GM21737 (cell line): ENCODE results near the gene VPS8.
A peak's percentile ranks its signal among the peaks of the same experiment; 100 is the strongest.

Experiments used
- ATAC-seq: cut with Tn5 transposase; IDR thresholded peaks from one replicate; pipeline ENCODE4 v1.9.1; 2021; ENCODE audit warnings: mild to moderate bottlenecking, moderate library complexity; ENCODE audit not compliant: unreplicated experiment

The VPS8 gene

DNA sequence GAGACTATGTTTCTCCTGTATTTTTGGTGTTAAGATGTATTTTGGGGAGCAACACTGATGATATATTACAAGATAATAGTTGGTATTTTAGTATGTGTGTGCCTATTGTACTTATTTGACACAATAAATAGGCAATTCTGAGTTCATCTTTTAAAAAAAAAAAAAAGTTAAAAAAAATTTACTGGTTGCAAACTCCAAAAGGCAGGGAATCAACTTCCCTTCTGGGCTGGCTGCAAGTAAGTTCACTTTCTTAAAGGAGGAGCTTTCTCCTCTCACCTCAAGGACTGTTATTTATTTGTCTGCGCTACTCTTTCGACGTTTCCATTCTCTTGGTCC lies 335 bp upstream of the VPS8 start:
- no peak for ATAC-seq

DNA sequence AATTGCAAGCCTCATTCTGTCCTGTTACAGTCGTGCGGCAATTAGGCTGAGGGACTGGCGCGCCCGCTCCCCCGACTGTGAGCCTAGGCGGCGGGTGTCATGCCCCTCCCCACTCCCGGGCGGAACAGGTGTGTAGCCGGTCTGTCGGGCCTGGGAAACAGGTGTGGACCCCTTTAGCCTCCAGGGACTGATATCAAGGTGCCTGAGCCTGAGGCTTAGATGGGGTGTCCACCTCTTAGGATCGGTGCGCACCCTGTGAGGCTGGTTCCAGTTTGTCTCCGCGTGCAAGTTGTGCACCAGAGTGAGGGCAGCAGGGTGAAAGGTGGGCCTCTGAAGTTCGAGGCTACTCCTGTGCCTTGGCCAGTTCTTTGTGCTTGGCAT lies 686 bp downstream of the VPS8 start:
- ATAC-seq: peak; percentile 37

DNA sequence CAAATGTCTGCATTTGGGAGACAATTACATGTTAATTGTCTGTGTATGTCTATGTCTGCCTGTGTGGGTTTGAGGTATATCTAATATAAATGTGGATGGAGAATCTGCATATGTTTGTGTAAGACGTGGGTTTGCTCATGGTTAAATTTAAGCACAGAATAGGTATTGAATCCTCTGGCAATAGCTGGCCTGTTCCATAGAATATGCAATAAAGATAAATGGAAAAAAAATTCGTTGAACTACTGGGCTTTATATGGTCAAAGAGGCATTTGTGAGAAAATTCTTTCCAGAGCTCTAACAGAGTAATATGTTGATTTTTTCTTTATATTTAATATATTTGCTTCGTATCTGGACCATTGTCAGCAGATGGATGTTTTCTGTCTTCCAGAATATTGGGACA lies 1.4 kb downstream of the VPS8 start:
- no peak for ATAC-seq

DNA sequence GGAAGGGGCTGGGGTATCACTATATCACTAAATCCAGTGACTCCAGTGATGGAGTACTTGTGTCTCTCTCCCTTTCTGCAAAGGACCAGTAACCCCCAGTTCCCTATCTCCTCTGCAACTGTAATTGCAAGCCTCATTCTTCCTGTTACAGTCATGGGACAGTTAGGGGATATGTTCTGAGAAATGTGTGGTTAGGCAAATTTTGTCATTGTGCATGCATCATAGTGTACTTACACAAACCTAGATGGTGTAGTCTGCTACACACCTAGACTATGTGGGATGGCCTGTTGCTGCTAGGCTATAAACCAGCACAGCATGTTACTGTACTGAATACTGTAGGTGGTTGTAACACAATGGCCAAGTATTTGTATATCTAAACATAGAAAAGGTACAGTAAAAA lies 2.2 kb downstream of the VPS8 start:
- no peak for ATAC-seq

DNA sequence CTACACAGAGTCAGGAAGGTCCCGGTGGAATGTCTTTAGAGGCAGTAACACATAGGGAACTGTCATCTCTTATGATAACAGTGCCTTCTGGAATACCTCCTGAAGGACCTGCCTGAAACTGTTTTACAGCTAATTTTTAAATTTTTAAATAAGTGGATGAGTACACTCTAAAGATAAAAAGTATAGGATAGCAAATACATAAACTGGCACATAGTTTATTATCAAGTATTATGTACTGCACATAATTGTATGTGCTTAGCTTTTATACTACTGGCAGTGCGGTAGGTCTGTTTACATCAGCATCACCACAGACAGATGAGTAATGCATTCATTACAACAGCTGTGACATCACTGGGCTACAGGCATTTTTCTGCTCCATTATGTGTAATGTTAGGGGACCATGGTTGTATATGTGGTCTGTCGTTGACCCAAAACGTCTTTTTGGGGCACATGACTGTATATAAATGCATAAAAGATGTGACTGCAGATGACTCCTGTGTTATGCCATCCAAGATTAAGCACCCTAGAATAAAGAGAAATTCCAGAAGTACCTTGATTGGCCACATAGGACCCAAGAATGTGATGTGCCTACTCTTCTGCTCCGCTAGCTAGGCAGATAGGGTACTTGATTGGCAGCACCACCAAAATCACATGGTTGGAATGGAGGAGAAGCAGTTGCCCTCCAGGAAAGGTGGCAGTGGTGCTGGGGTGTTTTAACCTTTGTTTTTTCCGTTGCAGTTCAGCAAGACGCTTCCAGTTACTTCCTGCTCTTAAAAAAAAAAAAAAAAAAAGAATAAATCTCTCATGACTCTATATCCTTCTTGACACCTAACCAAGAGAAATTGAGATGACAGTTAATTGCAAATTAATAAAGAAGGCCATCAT lies 3.3 kb downstream of the VPS8 start:
- no peak for ATAC-seq

DNA sequence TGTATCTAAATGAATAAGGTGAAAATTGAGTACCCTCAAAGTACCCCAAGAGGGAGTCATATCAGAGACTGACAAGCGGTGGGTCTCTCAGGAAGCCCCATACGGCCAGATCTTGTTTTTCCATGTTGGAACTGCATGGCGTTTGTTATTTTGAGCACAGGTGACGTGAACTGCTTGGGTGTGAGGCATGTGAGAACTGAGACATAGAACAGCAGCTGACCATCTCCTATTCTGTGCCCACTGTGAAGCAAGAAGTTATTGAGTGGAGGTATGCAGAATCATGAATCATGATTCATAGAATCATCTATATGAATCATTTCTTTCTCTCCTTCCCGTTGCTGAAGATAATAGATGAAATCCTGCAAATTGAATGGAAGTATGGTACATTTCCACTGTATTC lies 4.6 kb downstream of the VPS8 start:
- ATAC-seq: no peak

DNA sequence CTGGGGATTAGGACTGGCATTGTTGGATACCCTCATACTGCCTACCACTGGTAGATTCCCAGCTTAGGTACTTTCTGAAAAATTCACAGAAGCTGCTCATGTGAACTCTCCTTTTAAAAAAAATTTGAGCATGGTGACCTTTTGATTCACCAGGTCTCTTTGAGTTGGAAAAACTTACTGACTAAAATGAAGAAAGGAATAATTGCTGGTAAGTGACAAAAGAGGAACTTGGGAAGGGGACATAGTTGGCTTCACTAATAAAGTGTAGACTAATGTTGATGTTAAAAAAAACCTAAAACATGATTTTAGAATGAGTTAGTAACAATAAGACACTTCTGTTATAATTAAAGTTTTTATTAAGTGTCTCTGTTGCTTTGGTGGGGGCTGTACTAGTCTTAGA lies 8.6 kb downstream of the VPS8 start:
- ATAC-seq: no peak

DNA sequence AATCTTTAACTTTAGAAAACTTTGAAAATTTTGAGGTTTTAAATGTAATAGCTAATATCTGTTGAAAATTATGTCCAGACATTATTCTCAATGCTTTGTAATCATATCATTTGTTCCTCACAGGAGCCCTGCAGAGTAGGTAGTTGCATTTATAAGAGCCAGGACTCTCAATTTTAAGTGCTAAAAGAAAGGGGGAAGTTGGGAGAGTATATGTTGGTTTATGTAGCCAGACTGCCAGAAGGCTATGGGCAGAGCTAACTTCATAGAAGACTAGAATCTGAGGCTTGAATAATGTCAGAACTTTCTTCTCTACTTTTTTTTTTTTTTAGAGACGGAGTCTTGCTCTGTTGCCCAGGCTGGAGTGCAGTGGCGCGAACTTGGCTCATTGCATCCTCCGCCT lies 9.1 kb downstream of the VPS8 start:
- ATAC-seq: no peak

DNA sequence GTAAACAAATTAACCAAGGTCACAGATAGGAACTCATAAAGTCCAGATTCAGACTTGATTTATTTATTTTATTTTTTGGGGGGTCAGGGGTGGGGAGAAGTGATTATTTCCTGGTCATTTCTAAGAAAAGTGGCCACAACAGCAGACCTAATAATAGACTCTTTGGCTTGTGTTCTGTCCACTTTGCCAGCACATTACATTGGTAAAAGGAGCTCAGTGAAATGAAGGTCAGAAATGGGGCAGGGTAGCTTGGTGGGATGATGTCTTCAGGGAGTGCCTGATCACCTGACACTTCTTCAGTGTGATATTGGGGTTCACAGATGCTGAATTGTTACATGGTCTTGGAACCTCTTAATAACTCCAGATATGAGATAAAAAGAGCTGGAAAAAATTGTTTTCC lies 10.1 kb downstream of the VPS8 start:
- no peak for ATAC-seq

DNA sequence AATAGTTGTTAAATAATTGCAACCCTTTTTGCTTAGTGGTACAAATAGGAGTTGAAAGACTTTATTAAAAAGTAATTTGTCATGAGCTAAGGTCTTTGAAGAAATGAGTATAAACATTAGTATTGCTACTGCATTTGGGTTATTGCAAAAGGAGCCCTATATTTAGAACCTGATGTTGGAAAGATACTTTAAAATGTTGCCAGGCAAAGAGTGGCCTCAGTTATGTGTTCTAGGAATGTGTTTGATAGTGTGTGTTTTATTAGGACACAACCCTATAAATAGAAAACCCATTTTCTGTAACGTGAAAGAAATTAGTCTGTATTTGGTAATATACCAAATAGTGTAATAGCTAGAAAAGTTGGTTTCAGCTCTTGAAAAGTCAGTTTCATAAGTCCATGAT lies 10.7 kb downstream of the VPS8 start:
- no peak for ATAC-seq

DNA sequence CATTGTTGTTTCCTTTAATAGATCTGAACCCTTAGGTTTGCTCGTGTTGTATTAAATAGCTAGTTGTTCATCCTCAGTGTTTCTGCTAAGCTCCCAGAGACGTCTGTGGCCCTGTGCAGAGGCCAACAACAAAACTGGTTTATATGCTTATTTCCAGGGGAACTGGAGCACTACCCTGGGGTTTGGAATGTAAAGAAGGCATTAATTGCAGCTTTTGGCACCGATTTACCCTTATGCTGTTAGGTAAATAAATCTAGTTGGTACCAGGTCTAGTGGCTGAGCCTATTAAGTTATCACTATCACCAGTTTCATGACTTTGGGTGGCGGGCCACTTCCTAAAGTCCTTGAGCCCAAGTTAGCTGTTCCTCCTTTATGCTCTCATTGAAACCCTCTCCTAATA lies 12.0 kb downstream of the VPS8 start:
- ATAC-seq: no peak

DNA sequence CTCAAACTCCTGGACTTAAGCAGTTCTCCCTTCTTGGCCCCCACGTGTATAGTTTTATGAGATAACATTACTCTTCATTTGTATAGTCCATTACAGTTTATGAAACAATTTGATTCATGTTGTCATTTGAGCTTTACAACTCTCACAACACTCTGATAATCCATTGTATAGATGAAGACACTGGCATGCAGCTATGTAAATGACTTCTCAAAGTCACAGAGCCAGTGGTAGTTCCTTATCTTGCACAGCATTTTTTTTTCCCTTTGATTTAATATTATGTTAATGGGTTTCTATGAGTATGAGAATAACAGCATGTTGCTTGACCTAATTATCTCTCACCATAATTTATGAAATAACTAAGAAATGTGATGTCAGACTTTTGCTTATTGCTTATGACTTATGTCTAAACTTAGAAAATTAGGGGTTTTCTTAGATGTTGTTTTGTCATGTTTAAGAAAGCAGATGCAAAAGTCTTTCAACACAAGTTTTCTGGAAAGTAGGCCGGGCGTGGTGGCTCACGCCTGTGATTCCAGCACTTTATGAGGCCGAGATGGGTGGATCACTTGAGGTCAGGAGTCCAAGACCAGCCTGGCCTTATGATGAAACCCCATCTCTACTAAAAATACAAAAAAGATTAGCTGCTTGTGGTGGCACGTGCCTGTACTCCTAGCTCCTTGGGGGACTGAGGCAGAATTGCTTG lies 13.3 kb downstream of the VPS8 start:
- no peak for ATAC-seq

DNA sequence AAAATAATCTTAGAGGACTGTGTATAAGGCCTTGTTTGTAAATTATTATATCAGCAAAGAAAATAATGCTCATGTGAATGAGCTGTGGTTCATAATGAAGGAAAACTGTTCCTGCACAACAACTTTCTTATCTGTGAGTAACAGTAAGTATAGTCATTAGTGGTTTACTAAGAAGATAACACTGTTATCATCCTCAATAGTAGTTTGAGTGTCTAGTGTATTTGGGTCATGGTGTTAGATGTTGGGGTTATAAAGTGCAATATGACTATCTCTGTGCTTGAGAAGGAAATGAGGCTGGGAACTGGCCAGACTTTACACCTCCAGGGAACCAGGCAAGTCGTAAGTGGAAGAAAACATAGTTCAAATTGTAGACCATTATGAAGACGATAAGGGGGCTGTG lies 15.6 kb downstream of the VPS8 start:
- no peak for ATAC-seq

DNA sequence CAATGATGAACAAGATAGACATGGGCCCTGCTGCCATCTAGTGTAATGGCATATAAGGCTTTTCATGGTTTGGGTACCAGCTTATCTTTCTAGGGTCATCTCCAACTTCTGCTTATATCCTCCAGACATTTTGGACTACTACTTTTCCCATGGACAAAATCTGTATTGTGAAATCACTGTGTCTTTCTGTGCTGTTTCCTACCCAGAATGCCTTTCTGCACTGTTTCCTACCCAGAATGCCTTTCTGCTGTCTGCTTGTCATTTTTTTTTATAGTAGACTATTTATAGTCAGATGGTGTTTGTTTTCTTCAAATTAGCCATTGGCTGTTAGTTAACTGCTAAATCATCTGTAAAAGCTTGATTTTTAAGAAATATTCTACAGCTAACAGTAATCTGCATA lies 20.1 kb downstream of the VPS8 start:
- ATAC-seq: no peak

DNA sequence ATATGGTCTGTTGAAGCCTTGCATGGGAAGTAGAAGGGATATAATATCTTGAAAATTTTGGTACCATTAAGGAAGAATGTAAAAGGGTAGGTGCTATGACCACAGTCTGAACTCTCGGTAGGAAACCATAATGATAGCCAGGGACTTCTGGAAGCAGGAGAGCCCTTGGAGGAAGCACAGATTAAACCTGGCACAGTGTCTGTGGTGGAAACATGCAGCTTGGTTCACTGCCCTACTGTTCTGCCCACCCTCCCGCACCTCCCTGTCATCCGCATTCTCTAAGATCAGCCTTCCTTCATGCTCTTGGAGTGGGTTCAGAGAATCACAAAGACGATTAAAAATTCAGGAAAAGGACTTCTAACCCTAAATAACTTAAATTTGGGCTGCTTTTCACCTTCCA lies 20.9 kb downstream of the VPS8 start:
- no peak for ATAC-seq

DNA sequence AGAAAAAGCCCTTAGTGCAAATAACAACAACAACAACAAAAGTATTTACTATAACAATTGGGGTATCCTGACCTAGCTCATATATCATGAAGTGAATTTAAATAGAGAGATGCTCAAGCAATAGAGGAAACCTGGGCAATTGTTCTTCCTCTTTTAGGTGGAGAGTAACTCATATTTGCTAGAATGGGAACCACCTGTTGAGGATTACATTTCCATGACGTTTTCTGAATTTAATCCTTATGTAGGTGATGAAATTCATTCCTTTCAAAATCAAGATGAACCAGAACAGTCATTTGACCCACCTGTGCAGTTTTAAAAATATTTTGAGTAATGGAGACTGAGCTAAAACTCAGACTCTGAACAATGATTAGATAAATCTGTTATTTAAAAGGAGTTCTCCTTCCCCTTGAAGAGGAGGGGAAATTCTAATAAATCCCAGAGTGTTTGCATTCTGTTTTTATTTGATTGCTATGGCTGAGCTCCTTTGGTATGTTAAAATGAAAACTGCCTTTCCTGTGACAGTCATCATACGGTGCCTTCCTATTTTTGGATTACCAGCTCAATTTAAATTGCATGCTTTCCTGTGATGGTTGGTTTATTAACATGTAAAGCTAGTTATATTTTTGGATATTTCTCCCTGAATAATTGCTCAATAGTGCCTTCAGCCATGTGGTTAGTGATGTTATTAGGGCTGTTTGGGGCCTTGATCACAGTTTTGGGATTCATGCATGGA lies 24.3 kb downstream of the VPS8 start:
- no peak for ATAC-seq

DNA sequence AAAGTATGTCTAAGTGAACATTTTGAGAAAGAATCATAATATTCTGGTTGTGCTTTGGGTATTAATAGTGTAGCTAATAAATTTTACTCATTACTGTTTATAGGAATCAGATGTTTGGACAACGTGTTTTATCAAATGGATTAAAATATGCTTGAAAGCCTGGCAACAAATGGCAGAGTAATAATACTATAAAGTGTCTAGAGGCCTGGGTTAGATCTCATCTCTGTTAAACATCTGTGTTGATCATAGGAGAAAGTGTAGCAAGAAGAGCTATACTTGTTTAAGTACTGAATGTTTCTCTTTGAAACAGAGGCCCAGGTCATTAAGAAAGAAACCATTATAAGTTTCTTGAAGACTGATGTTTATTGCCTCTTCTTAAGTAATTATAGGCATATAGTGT lies 30.5 kb downstream of the VPS8 start:
- ATAC-seq: no peak

DNA sequence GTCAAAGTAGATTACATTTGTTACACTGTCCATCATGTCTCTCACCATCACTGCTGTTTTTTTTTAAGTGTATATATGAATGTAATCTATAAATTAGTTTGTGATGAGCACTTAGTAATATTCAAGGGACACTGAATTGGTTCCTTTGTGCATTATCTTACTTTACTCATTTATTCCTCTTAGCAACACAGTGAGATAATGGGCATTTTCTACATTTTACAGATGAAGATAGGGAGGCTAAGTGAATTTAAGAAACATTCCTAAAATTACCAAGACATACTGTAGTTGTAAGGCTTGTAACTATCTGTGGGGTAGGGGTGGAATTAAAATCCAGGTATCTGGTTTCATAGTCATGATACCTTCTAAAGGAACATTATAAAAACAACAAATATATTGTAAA lies 33.9 kb downstream of the VPS8 start:
- ATAC-seq: no peak

DNA sequence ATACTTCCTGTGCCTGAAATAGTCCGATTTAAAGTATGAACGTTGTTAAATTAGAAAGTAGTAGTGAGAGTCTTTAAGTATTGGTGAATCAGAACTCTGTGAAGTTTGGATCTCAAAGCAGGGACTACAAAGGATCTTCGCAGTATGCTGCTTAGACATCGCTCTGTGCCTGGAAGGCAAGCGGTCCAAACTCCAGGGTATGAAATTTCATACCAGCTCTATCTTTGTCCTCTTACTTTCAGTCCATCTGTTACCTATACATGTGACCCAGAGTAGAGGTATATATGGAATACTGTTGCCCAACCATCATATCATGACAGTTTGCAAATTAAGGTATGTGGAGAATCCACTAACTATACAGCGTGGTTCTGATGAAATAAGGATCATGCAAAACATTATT lies 34.5 kb downstream of the VPS8 start:
- ATAC-seq: no peak

DNA sequence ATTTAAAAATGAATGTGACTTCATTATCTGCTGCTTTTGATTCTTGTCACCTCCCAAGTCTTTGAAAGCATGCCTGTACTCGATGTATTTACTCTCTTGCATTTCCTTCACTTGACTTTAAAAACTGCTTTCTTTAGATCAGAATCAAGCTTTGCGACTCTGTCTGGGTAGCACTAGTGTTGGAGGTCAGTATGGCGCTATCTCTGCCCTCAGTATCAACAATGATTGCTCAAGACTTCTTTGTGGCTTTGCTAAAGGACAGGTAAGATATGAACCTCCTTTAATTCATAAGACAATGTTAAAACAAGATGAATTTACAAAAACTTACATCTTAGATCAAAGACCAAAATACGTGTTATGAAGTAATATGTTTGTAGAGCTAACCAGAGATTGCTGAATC lies 37.0 kb downstream of the VPS8 start:
- no peak for ATAC-seq

DNA sequence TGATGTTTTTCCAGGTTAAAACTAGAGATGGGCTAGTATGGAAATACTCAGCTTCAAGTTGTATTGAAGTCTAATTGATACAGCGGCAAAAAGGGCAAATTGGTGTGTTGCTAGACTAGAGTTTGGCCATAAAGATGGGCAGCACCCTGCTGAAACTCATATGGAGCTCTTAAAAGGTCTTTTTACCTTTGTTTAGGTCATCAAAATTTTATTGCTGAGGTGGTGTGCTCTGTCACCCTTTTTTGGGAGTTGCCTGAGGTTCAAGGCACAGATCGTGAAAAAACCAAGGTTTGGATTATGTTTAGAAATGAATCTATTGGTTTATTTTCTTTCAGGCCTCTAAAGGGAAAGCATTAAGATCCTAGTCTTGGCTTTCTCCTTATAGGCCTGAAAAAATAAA lies 38.2 kb downstream of the VPS8 start:
- no peak for ATAC-seq

DNA sequence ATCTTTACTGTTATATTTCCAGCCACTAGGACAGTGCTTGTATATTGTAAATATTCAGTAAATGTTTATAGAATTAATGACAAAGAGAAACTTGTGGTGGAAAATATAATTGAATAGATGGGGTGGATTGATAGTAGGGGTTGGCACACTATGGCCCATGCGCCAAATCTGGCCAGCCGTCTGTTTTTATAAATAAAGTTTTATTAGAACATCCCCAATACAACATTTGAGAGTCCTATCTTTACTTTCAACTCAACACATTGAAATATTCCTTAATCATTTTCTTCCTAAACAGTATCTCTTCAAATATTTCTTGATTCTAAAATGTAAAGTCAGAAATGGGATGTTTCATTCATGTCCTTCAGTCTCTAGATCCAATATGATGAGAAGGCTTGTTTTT lies 45.1 kb downstream of the VPS8 start:
- ATAC-seq: no peak
